Keratinocyte (primary cell): ENCODE results near the gene ANKRD23. TPM values are rescaled to one million over a fixed set of nuclear protein-coding genes. Genes with fewer than 3 reads are reported as not detected.

ENCODE experiments used
- DNase-seq: peaks from one replicate; pipeline ENCODE4 v3.0.0-alpha.2; 2011; ENCODE audit warnings: low read depth, missing footprints, low spot score
- FAIRE-seq: peaks from 2 replicates; lab custom pipeline; 2011; peaks lifted over from hg19 to GRCh38; lab: Jason Lieb, UNC
- H2AFZ ChIP-seq: 2 replicates; pipeline ENCODE4 v1.6.0; 2012; ENCODE audit warnings: low read length, control low read depth, inconsistent platforms; ENCODE audit not compliant: control insufficient read depth
- H3K27ac ChIP-seq: 2 replicates; pipeline ENCODE4 v1.5.1; 2011; ENCODE audit warnings: low read length; ENCODE audit not compliant: control insufficient read depth, insufficient read depth
- H3K27me3 ChIP-seq: 3 replicates; pipeline ENCODE4 v1.6.0; 2011; ENCODE audit warnings: low read length; ENCODE audit not compliant: control insufficient read depth, insufficient read depth; ENCODE audit errors: extremely low read depth
- H3K36me3 ChIP-seq, 2 experiments: 2 replicates in 1 of 2; 3 replicates in 1 of 2; pipeline ENCODE4 v1.5.1; 2011; ENCODE audit warnings: low read length in 2 of 2, mild to moderate bottlenecking in 1 of 2; ENCODE audit not compliant: control insufficient read depth in 2 of 2, insufficient read depth in 2 of 2; ENCODE audit errors: extremely low read depth in 1 of 2
- H3K4me1 ChIP-seq: 3 replicates; pipeline ENCODE4 v1.5.1; 2011; ENCODE audit warnings: low read length; ENCODE audit not compliant: control insufficient read depth, insufficient read depth; ENCODE audit errors: extremely low read depth
- H3K4me2 ChIP-seq: 3 replicates; pipeline ENCODE4 v1.6.0; 2011; ENCODE audit warnings: low read depth, low read length; ENCODE audit not compliant: control insufficient read depth, insufficient read depth; ENCODE audit errors: extremely low read depth
- H3K4me3 ChIP-seq, 3 experiments: fragments of 200-600 bp in 1 of 3; sonication (generic) in 1 of 3; 2 replicates in 2 of 3; 3 replicates in 1 of 3; pipeline ENCODE4 v1.5.1; 2011 to 2016; ENCODE audit warnings: low read length in 3 of 3, mild to moderate bottlenecking in 3 of 3, control low read depth in 2 of 3, inconsistent platforms in 1 of 3, low read depth in 1 of 3, mixed read lengths in 1 of 3, mixed run types in 1 of 3, moderate library complexity in 1 of 3; ENCODE audit not compliant: control insufficient read depth in 2 of 3, insufficient read depth in 2 of 3; ENCODE audit errors: extremely low read depth in 1 of 3
- H3K79me2 ChIP-seq: 2 replicates; pipeline ENCODE4 v1.6.0; 2012; ENCODE audit warnings: low read length; ENCODE audit not compliant: control insufficient read depth, insufficient read depth
- H3K9ac ChIP-seq: 3 replicates; pipeline ENCODE4 v1.6.0; 2011; ENCODE audit warnings: low read length; ENCODE audit not compliant: control insufficient read depth, insufficient read depth; ENCODE audit errors: extremely low read depth
- H3K9me1 ChIP-seq: 3 replicates; pipeline ENCODE4 v1.6.0; 2011; ENCODE audit warnings: low read length; ENCODE audit not compliant: control insufficient read depth, insufficient read depth; ENCODE audit errors: extremely low read depth
- H3K9me3 ChIP-seq: 2 replicates; pipeline ENCODE4 v1.5.1; 2012; ENCODE audit warnings: low read depth, low read length; ENCODE audit not compliant: control insufficient read depth
- H4K20me1 ChIP-seq: 3 replicates; pipeline ENCODE4 v1.6.0; 2011; ENCODE audit warnings: low read length; ENCODE audit not compliant: control insufficient read depth, insufficient read depth; ENCODE audit errors: extremely low read depth
- EZH2 ChIP-seq: IDR thresholded peaks from one replicate; pipeline ENCODE4 v1.6.1; 2012; ENCODE audit warnings: inconsistent platforms, mild to moderate bottlenecking, low read length, moderate library complexity
- dilution Hi-C: fragments of 300-500 bp; cut with MboI; formaldehyde crosslinking; loops from one replicate; pipeline ENCODE4 v1.7.0; 2020; ENCODE audit warnings: low sequenced_read_pairs; ENCODE audit not compliant: extremely low pct_ligation_motif_present
- polyA plus RNA-seq, 5 experiments: library from polyadenylated mRNA; depleted of rRNA in 3 of 5; stranded (reverse) in 3 of 5; stranded (forward) in 1 of 5; unstranded in 1 of 5; fragments of >200 nt; gene quantifications; 1 replicate in 1 of 5; 2 replicates in 3 of 5; 3 replicates in 1 of 5; pipeline versions ENCODE4 v1.2.1 to v1.2.3, GENCODE V29; 2011 to 2012; ENCODE audit warnings: missing spikeins in 2 of 5, low read depth in 1 of 5, low replicate concordance in 1 of 5
- TF ChIP-seq, protein P1 (sequence below), 3 experiments: IDR thresholded peaks in 1 of 3; conservative IDR thresholded peaks in 1 of 3; optimal IDR thresholded peaks in 1 of 3; 2 replicates in 2 of 3; 3 replicates in 1 of 3; pipeline versions ENCODE3 to v1.5.1; 2011; ENCODE audit warnings: low read length in 3 of 3, mild to moderate bottlenecking in 3 of 3, moderate library complexity in 2 of 3, control low read depth in 1 of 3, inconsistent platforms in 1 of 3; ENCODE audit not compliant: insufficient read depth in 2 of 3; ENCODE audit errors: extremely low read depth in 1 of 3

Gene ANKRD23
- polyA plus RNA-seq, 1 donor (not counting 4 experiments of a cell fraction or from before 2014, with no cell fraction given), result 1.4 TPM

DNA sequence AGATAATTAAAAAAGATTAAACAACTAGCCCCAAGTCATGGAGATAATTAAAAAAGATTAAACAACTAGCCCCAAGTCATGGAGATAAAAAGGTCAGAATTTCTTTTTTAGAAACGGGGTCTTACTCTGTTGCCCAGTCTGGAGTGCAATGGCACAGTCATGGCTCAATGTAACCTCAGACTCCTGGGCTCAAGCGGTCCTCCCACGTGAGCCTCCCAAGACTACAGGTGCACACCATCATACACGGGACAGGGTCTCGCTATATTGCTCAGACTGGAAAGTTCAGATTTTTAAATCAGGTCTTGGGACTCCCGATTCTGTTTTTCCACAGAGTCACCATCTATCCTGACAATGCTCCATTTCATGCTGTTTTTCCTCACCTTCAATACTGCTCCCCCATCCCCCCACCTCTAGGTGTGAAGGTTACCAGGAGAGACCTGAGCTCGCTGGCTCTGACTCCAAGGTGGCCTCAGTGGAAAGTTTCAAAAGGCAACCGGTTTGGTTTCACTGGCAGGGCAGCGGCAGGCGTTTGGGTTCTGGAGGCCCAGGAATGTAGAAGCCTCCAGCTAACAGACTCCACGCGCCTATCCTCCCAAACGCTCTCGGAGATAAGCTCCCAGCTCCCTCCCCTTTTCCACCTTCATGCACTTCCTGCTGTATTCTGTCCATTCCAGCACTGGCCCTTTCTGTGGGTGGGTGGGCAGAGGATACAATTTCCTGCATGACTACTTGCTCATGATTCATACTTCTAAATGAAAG, 28.9 kb upstream of the ANKRD23 start:
- no peaks in the 10 kb centered on the region for H3K9me3 ChIP-seq
- no peak overlapping the region for H3K4me3 ChIP-seq
- peaks cover 34% of the 10 kb centered on the region for H3K4me1 ChIP-seq
- DNase-seq (no peak), FAIRE-seq (no peak)
- H2AFZ ChIP-seq, result no peak overlapping the region
- no peaks in the 10 kb centered on the region for H4K20me1 ChIP-seq
- no peaks in the 10 kb centered on the region for H3K27me3 ChIP-seq
- H3K36me3 ChIP-seq, result no peaks in the 10 kb centered on the region
- TF ChIP-seq, protein P1, sequence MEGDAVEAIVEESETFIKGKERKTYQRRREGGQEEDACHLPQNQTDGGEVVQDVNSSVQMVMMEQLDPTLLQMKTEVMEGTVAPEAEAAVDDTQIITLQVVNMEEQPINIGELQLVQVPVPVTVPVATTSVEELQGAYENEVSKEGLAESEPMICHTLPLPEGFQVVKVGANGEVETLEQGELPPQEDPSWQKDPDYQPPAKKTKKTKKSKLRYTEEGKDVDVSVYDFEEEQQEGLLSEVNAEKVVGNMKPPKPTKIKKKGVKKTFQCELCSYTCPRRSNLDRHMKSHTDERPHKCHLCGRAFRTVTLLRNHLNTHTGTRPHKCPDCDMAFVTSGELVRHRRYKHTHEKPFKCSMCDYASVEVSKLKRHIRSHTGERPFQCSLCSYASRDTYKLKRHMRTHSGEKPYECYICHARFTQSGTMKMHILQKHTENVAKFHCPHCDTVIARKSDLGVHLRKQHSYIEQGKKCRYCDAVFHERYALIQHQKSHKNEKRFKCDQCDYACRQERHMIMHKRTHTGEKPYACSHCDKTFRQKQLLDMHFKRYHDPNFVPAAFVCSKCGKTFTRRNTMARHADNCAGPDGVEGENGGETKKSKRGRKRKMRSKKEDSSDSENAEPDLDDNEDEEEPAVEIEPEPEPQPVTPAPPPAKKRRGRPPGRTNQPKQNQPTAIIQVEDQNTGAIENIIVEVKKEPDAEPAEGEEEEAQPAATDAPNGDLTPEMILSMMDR (optimal IDR thresholded peaks at IDR 0.05 in 1 of 3, IDR thresholded peaks at IDR 0.05 in 1 of 3, conservative IDR thresholded peaks at IDR 0.05 in 1 of 3; ENCODE audit: extremely low read depth in 1 of 3, insufficient read depth in 2 of 3, low read length in 3 of 3), result no peak
- TF ChIP-seq EZH2, result no peak
- no peak overlapping the region for H3K4me2 ChIP-seq
- dilution Hi-C loops, result no loop called here
- no peak overlapping the region for H3K9ac ChIP-seq
- no peak overlapping the region for H3K27ac ChIP-seq
- H3K79me2 ChIP-seq, result no peaks in the 10 kb centered on the region
- peaks cover 3% of the 10 kb centered on the region for H3K9me1 ChIP-seq

DNA sequence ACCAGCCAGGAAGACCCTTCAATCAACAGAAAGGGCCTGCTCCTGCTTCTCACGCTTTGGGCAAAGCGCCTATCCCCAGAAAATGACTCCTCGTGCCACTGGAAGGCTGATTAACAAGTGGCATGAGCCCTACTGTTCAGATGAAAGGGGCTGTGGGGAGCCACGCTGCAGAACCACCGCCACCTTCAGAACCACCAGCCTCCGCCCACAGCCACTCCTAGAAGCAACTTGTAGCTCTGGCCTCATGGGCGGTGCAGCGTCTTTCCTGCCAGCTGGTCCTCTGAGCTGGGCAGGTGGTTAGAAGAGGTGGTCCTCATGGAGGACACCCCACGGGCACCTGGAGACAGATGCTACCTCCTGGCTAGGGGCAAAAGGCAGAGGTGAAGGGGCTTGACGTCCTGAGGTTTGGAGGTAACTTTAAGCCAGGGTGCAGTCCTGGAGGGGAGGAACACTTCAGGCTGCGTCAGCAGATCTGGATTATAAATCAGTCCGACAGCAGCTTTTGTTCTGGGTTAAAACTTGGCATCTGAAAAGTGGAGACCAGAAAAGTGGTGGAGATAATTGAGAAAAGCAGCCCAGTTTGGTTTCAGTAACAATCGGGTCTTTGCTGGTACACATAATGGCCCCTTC, 26.9 kb upstream of the ANKRD23 start:
- H2AFZ ChIP-seq, result peak overlapping the region; percentile 65
- DNase-seq (no peak), FAIRE-seq (peak; percentile 39)
- no peaks in the 10 kb centered on the region for H4K20me1 ChIP-seq
- H3K9ac ChIP-seq, result no peak overlapping the region
- H3K9me3 ChIP-seq, result no peaks in the 10 kb centered on the region
- H3K4me3 ChIP-seq, result peak overlapping the region in 2 of 3 experiments; percentile 33 to 80
- peaks cover 4 to 9% of the 10 kb centered on the region in 2 experiments for H3K36me3 ChIP-seq
- H3K9me1 ChIP-seq, result peaks cover 3% of the 10 kb centered on the region
- H3K79me2 ChIP-seq, result peaks cover 9% of the 10 kb centered on the region
- no peaks in the 10 kb centered on the region for H3K27me3 ChIP-seq
- dilution Hi-C loops, result no loop called here
- H3K27ac ChIP-seq, result no peak overlapping the region
- H3K4me1 ChIP-seq, result peaks cover 42% of the 10 kb centered on the region
- no peak for TF ChIP-seq EZH2
- TF ChIP-seq, protein P1 (optimal IDR thresholded peaks at IDR 0.05 in 1 of 3, IDR thresholded peaks at IDR 0.05 in 1 of 3, conservative IDR thresholded peaks at IDR 0.05 in 1 of 3; ENCODE audit: extremely low read depth in 1 of 3, insufficient read depth in 2 of 3, low read length in 3 of 3), result no peak
- H3K4me2 ChIP-seq, result peak overlapping the region; percentile 11
